K562 (cell line): ENCODE data around the gene ZNF407.

ENCODE experiments used
- MYNN ChIP-seq, 2 experiments: sonication (generic); formaldehyde crosslinking in 1 of 2; IDR thresholded peaks; 2 replicates each; pipeline versions ENCODE4 v1.5.0 to v1.6.1; 2016 to 2020; ENCODE audit warnings: antibody characterized with exemption in 1 of 2, missing genetic modification reagents in 1 of 2
- POLR2AphosphoS5 ChIP-seq: IDR thresholded peaks from 2 replicates; pipeline ENCODE4 v1.6.1; 2011; ENCODE audit warnings: mild to moderate bottlenecking, low read depth, low read length, moderate library complexity; ENCODE audit not compliant: control insufficient read depth, insufficient read depth
- RAD21 ChIP-seq, 2 experiments: fragments of 250-450 bp in 1 of 2; fragments of 450-650 bp in 1 of 2; sonication (Bioruptor Pico) in 1 of 2; formaldehyde crosslinking in 1 of 2; IDR thresholded peaks in 1 of 2; conservative IDR thresholded peaks in 1 of 2; 2 replicates each; pipeline versions ENCODE4 v1.4.0 to v1.8.0; 2020 to 2022; ENCODE audit warnings: mild to moderate bottlenecking in 2 of 2, moderate library complexity in 1 of 2
- RFX5 ChIP-seq: IDR thresholded peaks from 2 replicates; pipeline ENCODE4 v1.6.1; 2011; ENCODE audit warnings: low read depth, mild to moderate bottlenecking, improper control_type of control experiment, low read length
- ZNF644 ChIP-seq: fragments of 200-800 bp; sonication (Bioruptor generic); IDR thresholded peaks from 2 replicates; pipeline ENCODE4 v1.6.1; 2016; ENCODE audit warnings: low read depth, missing genetic modification characterization, missing compliant biosample characterization
- TF ChIP-seq, protein P1 (sequence below): sonication (generic); formaldehyde crosslinking; IDR thresholded peaks from 2 replicates; pipeline ENCODE4 v1.8.1; 2023; ENCODE audit warnings: mild to moderate bottlenecking, missing genetic modification reagents

DNA sequence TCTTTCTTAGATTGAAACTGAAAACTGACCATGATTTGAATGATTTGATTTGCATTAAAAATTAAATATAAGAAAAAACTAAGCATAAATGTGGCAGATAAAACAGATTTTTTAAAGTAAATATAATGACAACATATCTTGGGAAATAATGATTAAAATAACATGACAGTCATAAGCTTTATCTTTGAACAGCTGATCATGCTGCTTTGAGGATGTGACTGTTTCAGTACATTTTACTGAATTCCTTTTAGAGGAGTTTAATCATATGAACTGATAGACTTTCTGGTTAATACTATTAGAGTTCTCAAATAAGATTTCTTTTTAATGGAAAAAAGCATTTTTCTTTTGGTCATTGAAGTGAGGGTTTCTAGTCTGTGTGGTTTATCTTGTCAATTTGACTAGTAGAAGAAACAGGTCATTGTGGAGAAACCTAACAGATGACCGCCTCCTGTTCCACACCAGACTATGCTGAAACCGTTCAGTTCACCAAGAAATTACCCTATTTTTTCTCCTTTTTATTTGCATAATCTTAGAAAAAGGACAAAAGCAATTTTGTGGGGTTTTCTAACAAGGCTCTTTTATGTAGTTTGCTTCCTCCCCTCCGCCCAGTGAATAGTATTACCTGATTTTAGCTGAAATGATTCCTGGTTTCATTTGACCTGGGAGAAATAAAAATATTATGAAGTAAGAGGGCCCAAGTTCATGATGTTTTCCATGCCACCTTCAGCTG, 349.1 kb downstream of the ZNF407 start:
- no peak for TF ChIP-seq RAD21 (CRISPR knock-in tag; conservative IDR thresholded peaks at IDR 0.05 in 1 of 2, IDR thresholded peaks at IDR 0.05 in 1 of 2)
- TF ChIP-seq, protein P1, sequence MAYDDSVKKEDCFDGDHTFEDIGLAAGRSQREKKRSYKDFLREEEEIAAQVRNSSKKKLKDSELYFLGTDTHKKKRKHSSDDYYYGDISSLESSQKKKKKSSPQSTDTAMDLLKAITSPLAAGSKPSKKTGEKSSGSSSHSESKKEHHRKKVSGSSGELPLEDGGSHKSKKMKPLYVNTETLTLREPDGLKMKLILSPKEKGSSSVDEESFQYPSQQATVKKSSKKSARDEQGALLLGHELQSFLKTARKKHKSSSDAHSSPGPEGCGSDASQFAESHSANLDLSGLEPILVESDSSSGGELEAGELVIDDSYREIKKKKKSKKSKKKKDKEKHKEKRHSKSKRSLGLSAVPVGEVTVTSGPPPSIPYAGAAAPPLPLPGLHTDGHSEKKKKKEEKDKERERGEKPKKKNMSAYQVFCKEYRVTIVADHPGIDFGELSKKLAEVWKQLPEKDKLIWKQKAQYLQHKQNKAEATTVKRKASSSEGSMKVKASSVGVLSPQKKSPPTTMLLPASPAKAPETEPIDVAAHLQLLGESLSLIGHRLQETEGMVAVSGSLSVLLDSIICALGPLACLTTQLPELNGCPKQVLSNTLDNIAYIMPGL (CRISPR knock-in tag): no peak
- TF ChIP-seq RFX5: no peak
- TF ChIP-seq MYNN (IDR thresholded peaks at IDR 0.05): no peak
- TF ChIP-seq MYNN (CRISPR knock-in tag; IDR thresholded peaks at IDR 0.05): no peak
- no peak for TF ChIP-seq ZNF644 (tag)
- no peak for TF ChIP-seq POLR2AphosphoS5
